Erythroblast (primary cell): ENCODE results near the gene UNC13D.

ENCODE experiments used
- DNase-seq, 2 experiments: peaks; one replicate each; lab custom pipeline; 2025; lab: John Stamatoyannopoulos, UW
- GATA1 ChIP-seq: IDR thresholded peaks from 2 replicates; pipeline ENCODE4 v1.6.1; 2011; ENCODE audit warnings: low read depth, mild to moderate bottlenecking, control low read depth, low read length, moderate library complexity
- POLR2A ChIP-seq: IDR thresholded peaks from 2 replicates; pipeline ENCODE4 v1.6.1; 2011; ENCODE audit warnings: mild to moderate bottlenecking, low read length

Gene UNC13D

DNA sequence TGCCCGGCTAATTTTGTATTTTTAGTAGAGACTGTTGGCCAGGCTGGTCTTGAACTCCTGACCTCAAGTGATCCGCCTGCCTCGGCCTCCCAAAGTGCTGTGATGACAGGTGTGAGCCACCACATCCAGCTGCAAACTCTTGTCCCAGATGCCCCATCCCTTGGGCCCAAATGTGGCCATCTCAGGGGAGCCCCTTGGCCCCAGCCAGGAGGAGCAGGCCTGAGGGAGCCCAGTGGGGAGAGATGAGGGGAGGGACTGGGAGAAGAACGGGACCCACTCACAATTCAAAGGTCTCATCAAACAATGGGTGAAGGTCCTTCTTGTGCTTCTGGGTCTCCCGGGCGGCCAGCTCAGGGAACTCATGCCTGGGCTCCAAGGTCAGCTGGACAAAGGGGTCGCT lies 14.5 kb downstream of the UNC13D start:
- no peak for TF ChIP-seq POLR2A
- no peak for TF ChIP-seq GATA1
- no peak for DNase-seq

DNA sequence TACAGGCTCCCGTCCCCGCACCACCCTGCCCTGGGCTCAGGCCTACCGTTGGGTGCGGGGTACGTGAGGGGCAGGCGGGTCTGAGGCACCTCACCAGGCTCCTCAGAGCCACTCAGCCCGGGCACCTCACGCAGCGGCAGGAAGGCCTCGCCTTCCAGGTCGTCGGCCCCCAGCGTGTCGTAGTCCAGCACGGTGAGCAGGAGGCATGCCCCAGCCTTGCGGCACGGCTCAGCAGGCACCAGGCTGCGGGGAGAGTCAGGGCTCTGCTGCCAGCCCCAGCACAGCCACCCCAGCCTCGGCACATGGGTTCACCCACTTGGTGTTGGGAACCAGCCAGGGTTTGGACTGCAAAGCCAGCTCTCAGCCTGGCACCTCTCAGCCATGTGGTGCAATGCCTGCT lies 15.5 kb downstream of the UNC13D start:
- TF ChIP-seq GATA1 (no peak), POLR2A (no peak)
- DNase-seq, result no peak

DNA sequence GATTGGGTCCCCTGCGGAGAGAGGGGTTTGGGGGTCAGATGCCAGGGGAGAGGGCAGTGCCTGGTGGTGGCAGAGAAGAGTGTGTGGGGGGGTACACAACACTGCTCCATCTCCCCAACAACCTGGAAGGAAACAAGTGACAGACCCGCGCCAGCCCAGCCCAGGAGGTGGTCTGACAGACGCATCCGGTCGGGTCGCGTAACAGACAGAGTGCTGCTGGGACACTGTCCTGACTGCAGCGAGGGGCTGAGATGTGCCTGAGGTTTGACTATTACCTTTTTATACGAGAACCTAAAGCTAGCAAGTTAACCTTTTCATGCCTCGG lies 16.2 kb downstream of the UNC13D start:
- TF ChIP-seq POLR2A (no peak), GATA1 (no peak)
- no peak for DNase-seq

DNA sequence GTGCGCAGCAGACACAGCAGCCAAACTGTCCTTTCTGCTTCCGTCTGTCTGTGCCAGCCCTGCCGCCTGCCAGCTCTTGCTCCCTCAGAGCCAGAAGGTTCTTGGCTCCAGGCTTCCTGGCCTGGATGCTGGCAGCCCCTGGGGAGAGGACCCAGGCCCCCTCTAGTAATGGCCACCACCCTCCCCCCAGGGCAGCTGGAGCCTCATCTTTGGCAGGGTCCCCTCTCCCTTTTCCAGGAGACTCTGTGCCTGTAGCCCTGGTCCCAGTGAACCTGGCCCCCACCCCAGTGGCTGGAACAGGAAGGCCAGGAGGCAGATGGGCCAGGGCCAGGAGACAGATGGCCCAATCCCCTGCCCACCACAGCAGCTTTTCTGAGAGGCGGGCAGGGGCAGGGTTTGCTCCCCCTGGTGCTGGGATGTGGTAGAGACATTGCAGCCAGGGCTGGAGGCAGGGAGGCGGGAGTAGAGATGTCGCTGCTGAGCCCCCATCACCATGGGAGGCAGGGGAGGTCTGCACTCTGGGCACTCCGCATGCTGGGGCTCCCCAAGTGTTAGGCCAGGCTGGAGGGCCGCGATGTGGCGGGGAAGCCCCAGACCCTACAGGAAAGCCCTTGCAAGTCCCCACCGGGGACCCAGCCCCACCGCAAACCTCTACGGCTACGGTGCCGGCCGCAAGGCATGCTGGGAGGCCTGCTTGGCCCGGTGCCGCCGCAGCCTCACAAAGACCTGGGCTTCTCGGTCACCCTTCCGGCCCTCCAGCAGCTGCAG lies 16.7 kb downstream of the UNC13D start:
- TF ChIP-seq POLR2A (no peak), GATA1 (no peak)
- peak; percentile 40 to 45 for DNase-seq

DNA sequence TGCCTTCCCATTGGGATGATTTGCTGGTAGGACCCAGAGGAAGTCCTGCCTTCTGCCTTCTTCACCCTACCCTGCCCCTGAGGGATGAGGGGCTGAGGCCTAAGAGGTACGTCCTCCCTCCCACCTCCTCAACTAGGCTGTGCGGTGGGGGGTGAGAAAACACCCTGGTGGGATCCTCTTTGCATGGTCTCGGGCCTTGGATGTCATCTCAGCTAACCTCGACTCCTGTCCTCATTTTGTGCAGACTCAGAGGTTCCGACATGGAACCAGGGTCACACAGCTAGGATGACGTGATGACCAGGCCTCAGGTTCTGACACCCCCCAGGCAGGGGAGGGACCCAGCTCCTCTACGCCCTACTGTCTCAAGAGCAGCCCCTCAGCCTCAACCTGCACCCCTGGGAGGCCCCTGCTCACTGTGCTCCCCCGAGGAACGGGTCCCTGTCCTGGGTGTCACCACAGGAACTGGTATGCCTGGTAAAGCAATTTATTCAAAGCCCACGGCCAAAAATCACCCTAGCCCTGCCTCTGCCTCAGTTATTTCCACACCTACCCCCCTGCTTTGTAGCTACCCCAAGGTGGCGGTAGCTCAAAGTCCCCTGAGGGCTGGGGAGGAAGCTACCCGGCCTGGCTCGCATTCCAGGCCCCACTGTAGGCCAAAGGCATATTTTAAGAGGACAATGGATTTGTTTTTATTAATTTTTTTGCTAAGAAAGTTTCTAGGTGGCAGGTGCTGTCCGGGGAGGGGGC lies 17.5 kb downstream of the UNC13D start:
- TF ChIP-seq GATA1, result no peak
- TF ChIP-seq POLR2A, result peak; percentile 2
- no peak for DNase-seq

DNA sequence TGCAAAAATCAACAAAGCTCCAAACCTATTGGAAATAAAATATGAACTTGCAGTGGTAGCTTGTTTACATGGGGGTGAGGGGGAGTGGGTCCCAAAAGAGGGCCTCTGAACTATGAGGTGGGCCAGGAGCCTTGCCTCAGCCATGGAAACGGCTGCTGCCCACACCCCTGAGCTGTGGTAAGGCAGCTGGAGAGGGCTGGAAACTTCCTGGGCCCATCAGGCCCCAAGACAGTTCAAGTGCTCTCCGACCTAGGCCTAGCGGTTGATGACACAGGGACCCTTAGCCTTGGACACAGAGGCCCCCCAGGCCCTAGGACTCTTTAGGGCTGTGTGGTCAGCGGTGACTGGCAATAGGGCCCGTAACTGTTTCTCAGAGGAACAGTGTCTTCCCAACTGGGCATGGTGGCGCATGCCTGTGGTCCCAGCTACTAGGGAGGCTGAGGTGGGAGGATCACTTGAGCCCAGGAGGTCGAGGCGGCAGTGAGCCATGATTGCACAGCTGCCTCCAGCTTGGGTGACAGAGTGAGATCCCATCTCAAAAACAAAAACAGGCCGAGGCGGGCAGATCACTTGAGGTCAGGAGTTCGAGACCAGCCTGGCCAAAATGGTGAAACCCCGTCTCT lies 18.3 kb downstream of the UNC13D start:
- TF ChIP-seq GATA1 (no peak), POLR2A (peak; percentile 13)
- DNase-seq, result no peak

DNA sequence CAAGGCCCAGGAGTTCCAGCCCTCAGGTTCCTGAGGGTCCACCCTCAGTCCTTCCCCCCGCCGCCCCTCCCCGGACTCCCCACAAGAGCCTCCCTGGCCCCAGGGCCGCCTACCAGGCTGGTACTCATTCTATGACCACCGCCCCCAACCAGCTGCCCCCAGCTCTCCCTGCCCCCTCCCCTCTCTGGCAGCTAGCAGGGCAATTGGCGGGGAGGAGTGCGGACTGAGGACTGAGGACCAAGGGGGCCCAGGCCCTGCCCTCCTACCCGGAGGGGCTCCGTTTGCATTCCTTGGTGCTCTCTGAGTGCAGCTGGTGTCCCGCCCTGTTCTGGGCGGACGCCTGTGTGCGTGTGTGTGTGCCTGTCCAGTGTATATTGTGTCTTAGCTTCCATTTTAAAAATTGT lies 19.1 kb downstream of the UNC13D start:
- no peak for DNase-seq
- TF ChIP-seq POLR2A (no peak), GATA1 (no peak)

DNA sequence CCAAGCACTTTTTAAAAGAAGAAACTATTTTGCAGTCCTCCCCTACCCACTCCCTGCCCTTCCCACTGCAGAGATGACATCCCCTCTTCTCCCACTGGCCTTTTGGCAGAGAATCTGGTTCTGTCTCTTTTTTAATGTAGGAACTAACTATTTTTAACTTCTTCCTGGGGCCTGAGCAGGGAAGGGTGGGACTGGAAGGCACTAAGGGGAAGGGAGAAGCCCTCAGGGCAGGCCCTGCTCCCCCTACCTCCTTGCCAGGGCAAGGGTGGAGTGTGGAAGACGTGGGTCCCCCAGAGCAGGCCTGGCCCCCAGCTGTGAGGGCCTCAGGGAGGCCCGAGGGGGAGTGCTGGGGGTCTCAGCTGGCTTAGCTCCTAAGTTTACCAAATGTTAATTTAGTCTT lies 19.5 kb downstream of the UNC13D start:
- TF ChIP-seq GATA1 (no peak), POLR2A (no peak)
- DNase-seq, result no peak

DNA sequence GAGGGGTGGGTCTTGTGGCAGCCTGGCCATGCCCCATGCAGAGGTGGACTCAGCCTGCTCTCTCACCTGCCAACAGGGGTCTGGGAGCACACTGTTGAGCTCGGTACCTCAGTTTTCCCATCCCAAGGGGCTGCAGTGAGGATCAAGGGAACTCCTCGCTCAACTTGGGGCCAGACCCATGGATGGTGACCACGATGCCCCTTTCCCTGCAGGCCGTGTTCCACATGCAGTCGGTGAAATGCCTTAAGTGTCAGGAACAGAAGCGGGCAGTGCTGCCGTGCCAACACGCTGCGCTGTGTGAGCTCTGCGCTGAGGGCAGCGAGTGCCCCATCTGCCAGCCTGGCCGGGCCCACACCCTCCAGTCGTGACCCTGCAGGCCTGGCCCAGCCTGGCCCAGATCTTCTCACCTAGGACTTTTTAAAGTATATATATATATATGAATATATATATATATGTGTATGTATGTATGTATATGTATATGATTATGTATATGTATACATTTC lies 20.1 kb downstream of the UNC13D start:
- DNase-seq, result no peak
- TF ChIP-seq GATA1 (no peak), POLR2A (no peak)

DNA sequence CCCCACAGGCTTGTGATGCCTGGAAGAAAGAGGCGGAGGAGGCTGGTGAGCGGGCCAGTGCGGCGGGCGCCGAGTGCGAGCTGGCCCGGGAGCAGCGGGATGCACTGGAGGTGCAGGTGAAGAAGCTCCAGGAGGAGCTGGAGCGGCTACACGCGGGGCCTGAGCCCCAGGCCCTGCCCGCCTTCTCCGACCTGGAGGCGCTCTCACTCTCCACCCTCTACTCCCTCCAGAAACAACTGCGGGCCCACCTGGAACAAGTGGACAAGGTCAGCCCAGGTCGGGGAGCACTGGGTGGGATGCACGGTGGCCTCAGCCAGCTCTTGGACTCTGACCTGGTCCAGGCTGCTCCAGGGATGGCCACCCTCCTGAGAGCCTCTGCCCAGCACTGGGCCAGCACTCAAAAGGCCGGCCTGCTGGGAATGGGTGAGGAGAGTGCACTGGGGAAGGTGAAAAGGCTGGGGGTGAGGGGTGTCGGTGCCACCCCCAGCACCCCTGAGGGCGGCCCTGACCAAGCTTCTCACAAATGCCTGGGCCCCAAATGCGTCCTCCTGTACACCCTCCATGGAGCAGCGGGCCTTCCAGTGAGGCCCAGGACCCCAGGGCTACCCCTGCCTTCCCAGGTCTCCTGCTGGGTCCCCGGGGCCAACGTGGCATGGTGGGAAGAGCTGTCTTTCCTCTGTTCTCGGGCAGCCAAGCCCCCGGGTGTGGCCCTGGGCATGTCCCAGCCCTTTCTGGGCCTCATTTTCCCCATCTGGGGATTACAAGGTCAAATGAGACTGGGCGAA lies 20.8 kb downstream of the UNC13D start:
- TF ChIP-seq POLR2A (peak; percentile 14), GATA1 (no peak)
- no peak for DNase-seq

DNA sequence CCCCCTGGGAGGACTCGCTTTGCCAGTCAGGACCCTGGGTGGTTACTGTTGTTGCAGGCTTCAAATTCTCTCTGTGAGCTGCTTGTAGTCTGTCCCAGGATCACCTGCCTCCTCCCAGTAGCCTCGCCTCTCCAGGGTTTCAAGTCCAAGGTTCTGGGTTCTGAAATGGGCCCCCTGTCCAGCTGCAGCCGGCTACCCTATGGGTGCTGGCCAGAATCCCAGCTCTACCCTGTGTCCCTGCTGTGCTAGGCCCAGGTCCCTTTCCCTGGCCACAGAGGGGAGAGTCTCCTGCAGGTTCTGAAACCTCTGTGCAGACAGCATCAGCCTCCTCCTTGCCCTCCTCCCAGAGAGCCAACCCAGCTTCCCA lies 21.4 kb downstream of the UNC13D start:
- no peak for DNase-seq
- no peak for TF ChIP-seq GATA1
- TF ChIP-seq POLR2A, result no peak

DNA sequence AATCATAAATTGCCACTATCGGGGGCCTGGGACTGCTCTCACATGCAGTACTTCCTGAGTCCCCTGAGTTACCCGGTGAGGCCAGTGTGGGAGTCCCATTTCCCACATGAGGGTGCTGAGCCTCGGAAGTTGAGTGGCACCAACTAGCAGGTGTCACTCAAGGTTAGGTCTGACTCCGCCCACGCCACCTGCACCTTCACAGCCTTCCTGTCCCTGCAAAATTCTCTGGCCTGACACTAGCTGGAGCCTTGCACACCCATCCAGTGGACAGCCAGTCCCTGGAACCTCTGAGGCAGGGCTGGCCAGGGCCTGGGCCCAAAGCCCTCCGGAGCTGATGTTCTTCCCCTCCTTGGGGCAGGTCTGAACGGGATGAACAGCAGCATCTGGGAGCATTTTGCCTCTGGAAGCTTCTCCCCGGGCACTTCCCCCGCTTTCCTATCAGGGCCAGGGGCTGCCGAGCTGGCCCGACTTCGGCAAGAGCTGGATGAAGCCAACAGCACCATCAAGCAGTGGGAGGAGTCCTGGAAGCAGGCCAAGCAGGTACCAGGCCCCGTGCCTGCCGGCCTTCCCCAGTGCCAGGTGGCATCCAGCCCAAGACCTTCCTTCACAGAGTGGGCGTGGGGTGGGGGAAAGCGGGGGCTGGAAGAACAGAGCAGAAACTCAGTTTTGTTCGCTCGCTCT lies 21.9 kb downstream of the UNC13D start:
- no peak for DNase-seq
- TF ChIP-seq POLR2A (no peak), GATA1 (no peak)

DNA sequence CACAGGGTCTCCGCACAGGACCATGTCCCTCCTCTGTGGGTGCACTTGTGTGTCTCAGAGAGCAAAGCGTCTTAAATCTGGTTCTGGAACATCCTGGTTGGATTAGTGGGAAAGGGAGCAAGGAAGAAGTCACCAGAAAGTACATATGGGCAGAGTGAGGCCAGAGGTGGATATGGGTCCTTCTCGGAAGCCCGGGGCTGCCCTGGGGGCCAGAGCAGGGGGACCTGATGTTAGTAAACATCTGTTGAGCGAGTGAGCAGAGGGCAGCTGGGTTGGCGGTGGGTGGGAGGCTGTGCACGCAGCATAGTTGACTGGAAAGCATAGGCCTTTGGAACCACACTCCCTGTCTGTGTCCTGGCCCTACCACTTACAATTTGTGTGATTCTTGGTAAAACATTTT lies 22.7 kb downstream of the UNC13D start:
- no peak for DNase-seq
- TF ChIP-seq GATA1 (no peak), POLR2A (no peak)
